ENCODE data around the gene STARD4.

The STARD4 gene

GRCh38 chr5:111556501-111556900 lies 44.2 kb upstream of the STARD4 start:
- CTCF ChIA-PET: no interaction called here
- POLR2A ChIA-PET: no interaction called here
- no peak for DNase-seq (ENCODE audit: extremely low spot score)
- TF ChIP-seq CTBP1 (IDR thresholded peaks at IDR 0.05; ENCODE audit: borderline replicate concordance) (no peak), FOXM1 (IDR thresholded peaks at IDR 0.05; ENCODE audit: borderline replicate concordance) (no peak), ARNT (IDR thresholded peaks at IDR 0.05) (no peak), NFRKB (IDR thresholded peaks at IDR 0.05) (no peak)

- DNase-seq (ENCODE audit: extremely low spot score): no peak
- ChIA-PET CTCF (no interaction called here), POLR2A (no interaction called here)
- TF ChIP-seq L3MBTL2 (conservative IDR thresholded peaks at IDR 0.05) (no peak), ELF4 (IDR thresholded peaks at IDR 0.05) (peak; percentile 80), PKNOX1 (IDR thresholded peaks at IDR 0.05) (no peak), TARDBP (IDR thresholded peaks at IDR 0.05) (no peak)
Observed at GRCh38 chr5:111555760-111556159, 43.4 kb upstream of the STARD4 start.

GRCh38 chr5:111553868-111554267 lies 41.5 kb upstream of the STARD4 start:
- DNase-seq (ENCODE audit: extremely low spot score): no peak
- CTCF ChIA-PET: no interaction called here
- POLR2A ChIA-PET: no interaction called here
- TF ChIP-seq L3MBTL2 (conservative IDR thresholded peaks at IDR 0.05) (no peak), SP1 (IDR thresholded peaks at IDR 0.05) (no peak), SUZ12 (IDR thresholded peaks at IDR 0.05) (no peak), NFRKB (IDR thresholded peaks at IDR 0.05) (no peak), BHLHE40 (IDR thresholded peaks at IDR 0.05; ENCODE audit: borderline replicate concordance) (no peak), ZNF384 (IDR thresholded peaks at IDR 0.05) (no peak), HDGF (IDR thresholded peaks at IDR 0.05; ENCODE audit: borderline replicate concordance) (no peak), TARDBP (IDR thresholded peaks at IDR 0.05) (no peak)

GRCh38 chr5:111552896-111553295 lies 40.6 kb upstream of the STARD4 start:
- DNase-seq (ENCODE audit: extremely low spot score): no peak
- POLR2A ChIA-PET: interaction anchor here (0.8 kb wide), 1 partner anchor 229 kb away, joined by 3 read pairs; no protein-coding TSS in a partner anchor
- CTCF ChIA-PET: no interaction called here
- TF ChIP-seq ZNF384 (IDR thresholded peaks at IDR 0.05) (no peak), FOXM1 (IDR thresholded peaks at IDR 0.05; ENCODE audit: borderline replicate concordance) (no peak), FOXA1 (IDR thresholded peaks at IDR 0.05) (no peak), LEF1 (IDR thresholded peaks at IDR 0.05; ENCODE audit: borderline replicate concordance) (no peak), TARDBP (IDR thresholded peaks at IDR 0.05) (no peak), SUZ12 (IDR thresholded peaks at IDR 0.05) (no peak), HDGF (IDR thresholded peaks at IDR 0.05; ENCODE audit: borderline replicate concordance) (no peak), FOXK2 (IDR thresholded peaks at IDR 0.05) (no peak)

- DNase-seq (ENCODE audit: extremely low spot score): no peak
- no peak for TF ChIP-seq SUZ12 (IDR thresholded peaks at IDR 0.05)
- TF ChIP-seq FOXK2 (IDR thresholded peaks at IDR 0.05): no peak
- no peak for TF ChIP-seq PKNOX1 (IDR thresholded peaks at IDR 0.05)
- no peak for TF ChIP-seq SP1 (IDR thresholded peaks at IDR 0.05)
- no peak for TF ChIP-seq LEF1 (IDR thresholded peaks at IDR 0.05; ENCODE audit: borderline replicate concordance)
- TF ChIP-seq ELF4 (IDR thresholded peaks at IDR 0.05): no peak
- TF ChIP-seq BHLHE40 (IDR thresholded peaks at IDR 0.05; ENCODE audit: borderline replicate concordance): no peak
- no peak for TF ChIP-seq NFRKB (IDR thresholded peaks at IDR 0.05)
- TF ChIP-seq ARNT (IDR thresholded peaks at IDR 0.05): no peak
- no peak for TF ChIP-seq FOXM1 (IDR thresholded peaks at IDR 0.05; ENCODE audit: borderline replicate concordance)
- TF ChIP-seq ZNF384 (IDR thresholded peaks at IDR 0.05): no peak
- TF ChIP-seq L3MBTL2 (conservative IDR thresholded peaks at IDR 0.05): no peak
- CTCF ChIA-PET: no interaction called here
- POLR2A ChIA-PET: interaction anchor here (0.8 kb wide), 1 partner anchor 229 kb away, joined by 3 read pairs; no protein-coding TSS in a partner anchor
Observed at GRCh38 chr5:111552492-111552891, 40.2 kb upstream of the STARD4 start.

- ChIA-PET CTCF (interaction anchor here (1.1 kb wide), 1 partner anchor 299 kb away, joined by 3 read pairs; no protein-coding TSS in a partner anchor), POLR2A (no interaction called here)
- TF ChIP-seq SP1 (IDR thresholded peaks at IDR 0.05): no peak
- TF ChIP-seq FOXA1 (IDR thresholded peaks at IDR 0.05): no peak
- no peak for TF ChIP-seq ARNT (IDR thresholded peaks at IDR 0.05)
- TF ChIP-seq PKNOX1 (IDR thresholded peaks at IDR 0.05): no peak
- TF ChIP-seq TARDBP (IDR thresholded peaks at IDR 0.05): no peak
- TF ChIP-seq HDGF (IDR thresholded peaks at IDR 0.05; ENCODE audit: borderline replicate concordance): no peak
Observed at GRCh38 chr5:111551569-111552275, 39.4 kb upstream of the STARD4 start.

GRCh38 chr5:111551161-111551560 lies 38.8 kb upstream of the STARD4 start:
- CTCF ChIA-PET: interaction anchor here (0.6 to 1.4 kb wide), 15 partner anchors 9 to 598 kb away, joined by 3 to 9 read pairs (median 3); no protein-coding TSS in a partner anchor
- POLR2A ChIA-PET: interaction anchor here (1.3 kb wide), 1 partner anchor 610 kb away, joined by 4 read pairs; no protein-coding TSS in a partner anchor
- no peak for DNase-seq (ENCODE audit: extremely low spot score)
- TF ChIP-seq FOXA1 (IDR thresholded peaks at IDR 0.05): no peak
- no peak for TF ChIP-seq PKNOX1 (IDR thresholded peaks at IDR 0.05)
- no peak for TF ChIP-seq ZNF384 (IDR thresholded peaks at IDR 0.05)
- TF ChIP-seq HDGF (IDR thresholded peaks at IDR 0.05; ENCODE audit: borderline replicate concordance): no peak
- TF ChIP-seq BHLHE40 (IDR thresholded peaks at IDR 0.05; ENCODE audit: borderline replicate concordance): no peak
- TF ChIP-seq LEF1 (IDR thresholded peaks at IDR 0.05; ENCODE audit: borderline replicate concordance): no peak
- no peak for TF ChIP-seq NFRKB (IDR thresholded peaks at IDR 0.05)
- no peak for TF ChIP-seq CTBP1 (IDR thresholded peaks at IDR 0.05; ENCODE audit: borderline replicate concordance)
- no peak for TF ChIP-seq SP1 (IDR thresholded peaks at IDR 0.05)
- no peak for TF ChIP-seq FOXM1 (IDR thresholded peaks at IDR 0.05; ENCODE audit: borderline replicate concordance)
- no peak for TF ChIP-seq L3MBTL2 (conservative IDR thresholded peaks at IDR 0.05)
- no peak for TF ChIP-seq TARDBP (IDR thresholded peaks at IDR 0.05)
- no peak for TF ChIP-seq FOXK2 (IDR thresholded peaks at IDR 0.05)
- no peak for TF ChIP-seq ELF4 (IDR thresholded peaks at IDR 0.05)
- TF ChIP-seq SUZ12 (IDR thresholded peaks at IDR 0.05): no peak
- no peak for TF ChIP-seq ARNT (IDR thresholded peaks at IDR 0.05)

More at GRCh38 chr5:111551569-111552275, 39.4 kb upstream of the STARD4 start:
- DNase-seq (ENCODE audit: extremely low spot score): no peak

All from HEK293T (cell line).